ENCODE data around the gene OR1J2.

OR1J2 gene

DNA sequence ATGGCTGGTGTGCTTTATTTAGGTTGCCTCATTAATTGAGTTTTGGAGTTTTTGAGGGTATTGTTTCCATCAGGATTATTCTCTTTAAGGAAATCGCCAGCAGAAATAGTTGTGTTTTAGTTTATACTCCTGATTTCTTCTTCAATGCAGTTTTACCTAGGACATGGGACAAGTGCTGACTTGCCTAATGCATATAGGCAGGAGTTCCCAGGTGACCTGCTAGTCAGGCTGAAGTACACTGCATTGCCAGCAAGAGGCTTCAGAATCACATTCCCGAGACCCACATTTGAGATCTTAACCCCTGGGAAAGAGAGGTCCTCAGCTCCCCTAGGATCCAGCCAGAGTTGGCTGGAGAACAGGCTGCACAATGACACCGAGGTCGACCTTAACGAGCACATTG lies 40.8 kb downstream of the OR1J2 start:
- DNase-seq (ENCODE audit: low read depth): no peak

DNA sequence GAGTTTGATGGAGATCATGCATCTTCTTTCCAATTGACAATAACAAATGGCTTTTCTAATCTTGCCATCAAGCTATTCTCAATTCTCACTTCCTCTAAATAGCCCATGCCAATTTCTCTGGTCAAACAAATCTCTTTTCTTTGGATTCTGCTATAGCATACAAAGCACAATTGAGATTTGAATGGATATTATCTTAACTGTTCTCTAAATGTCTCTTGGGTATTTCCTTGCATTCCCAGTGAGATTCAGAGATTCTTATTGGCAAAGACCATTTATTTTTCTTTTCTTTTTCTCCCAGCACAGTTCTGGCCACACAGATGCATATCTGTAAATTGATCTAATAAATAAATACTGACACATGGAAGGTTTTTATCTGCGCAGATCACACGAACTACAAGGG lies 42.2 kb downstream of the OR1J2 start, which contains the start of gene OR1N2:
OR1N2 (plus strand) TSS at position 301 of the 400 bp plus-strand sequence. CDS start 100 bp downstream, outside the sequence.
- DNase-seq (ENCODE audit: low read depth): no peak

All from T follicular helper cell (primary cell).